ENCODE data around the gene OR5B17.
"Not testable (repeated sequence)": the region's sequence is repeated elsewhere in the genome, so short reads cannot be mapped to it uniquely, and the experiment has no call there.

OR5B17 gene

GRCh38 chr11:58358969-58359368, at the start of gene OR5B17:
TSS of gene OR5B17 (minus strand) at chr11:58359069. CDS start at chr11:58359069, 0 bp downstream.
- no peak for DNase-seq

- no peak for DNase-seq
Measured at GRCh38 chr11:58406774-58407173, 47.9 kb upstream of the OR5B17 start, which contains the start of gene OR5B3. TSS of gene OR5B3 (minus strand) at chr11:58406874. CDS start at chr11:58403409, 3,465 bp downstream.

GRCh38 chr11:58399622-58400021, 40.8 kb upstream of the OR5B17 start:
- DNase-seq = not testable (repeated sequence)

GRCh38 chr11:58395581-58395980, 36.7 kb upstream of the OR5B17 start:
- DNase-seq = no peak

GRCh38 chr11:58394195-58394594, 35.3 kb upstream of the OR5B17 start:
- no peak for DNase-seq

- no peak for DNase-seq
Measured at GRCh38 chr11:58392746-58393145, 33.9 kb upstream of the OR5B17 start.

- DNase-seq = no peak
Measured at GRCh38 chr11:58391879-58392278, 33.0 kb upstream of the OR5B17 start.

GRCh38 chr11:58390551-58391063, 31.7 kb upstream of the OR5B17 start:
- no peak for DNase-seq

GRCh38 chr11:58354727-58355126, 4.1 kb downstream of the OR5B17 start:
- DNase-seq = no peak

- DNase-seq = no peak
Measured at GRCh38 chr11:58345204-58345603, 13.7 kb downstream of the OR5B17 start.

- no peak for DNase-seq
Measured at GRCh38 chr11:58334708-58335107, 24.2 kb downstream of the OR5B17 start.

- DNase-seq = no peak
Measured at GRCh38 chr11:58330861-58331260, 28.0 kb downstream of the OR5B17 start.

- no peak for DNase-seq
Measured at GRCh38 chr11:58318532-58318931, 40.3 kb downstream of the OR5B17 start.

- DNase-seq = no peak
Measured at GRCh38 chr11:58316142-58316541, 42.7 kb downstream of the OR5B17 start.
